ENCODE measurements around the gene TNRC6C.

The TNRC6C gene

GRCh38 chr17:77957857-77958715 is at the start of gene TNRC6C:
Gene TNRC6C, plus strand, starts transcription at chr17:77958703. Its CDS starts 45,504 bp downstream, at chr17:78004207.
- DNase-seq (ENCODE audit: low spot score): peak; percentile 99

- DNase-seq (ENCODE audit: low spot score): no peak
Measured at GRCh38 chr17:77909236-77909635, 49.3 kb upstream of the TNRC6C start.

GRCh38 chr17:77909816-77910215 is 48.7 kb upstream of the TNRC6C start:
- no peak for DNase-seq (ENCODE audit: low spot score)

GRCh38 chr17:77914385-77915254 is 43.9 kb upstream of the TNRC6C start:
- peak; percentile 25 for DNase-seq (ENCODE audit: low spot score)

GRCh38 chr17:77915594-77916021 is 42.9 kb upstream of the TNRC6C start:
- DNase-seq (ENCODE audit: low spot score): no peak

GRCh38 chr17:77916264-77916663 is 42.2 kb upstream of the TNRC6C start:
- DNase-seq (ENCODE audit: low spot score): no peak

GRCh38 chr17:77916703-77917481 is 41.6 kb upstream of the TNRC6C start:
- no peak for DNase-seq (ENCODE audit: low spot score)

GRCh38 chr17:77919276-77919675 is 39.2 kb upstream of the TNRC6C start:
- no peak for DNase-seq (ENCODE audit: low spot score)

GRCh38 chr17:77923135-77923534 is 35.4 kb upstream of the TNRC6C start:
- no peak for DNase-seq (ENCODE audit: low spot score)

GRCh38 chr17:77923776-77924513 is 34.6 kb upstream of the TNRC6C start:
- DNase-seq (ENCODE audit: low spot score): no peak

- no peak for DNase-seq (ENCODE audit: low spot score)
Measured at GRCh38 chr17:77924757-77925336, 33.7 kb upstream of the TNRC6C start.

- no peak for DNase-seq (ENCODE audit: low spot score)
Measured at GRCh38 chr17:77925831-77926543, 32.5 kb upstream of the TNRC6C start.

- no peak for DNase-seq (ENCODE audit: low spot score)
Measured at GRCh38 chr17:77926981-77927380, 31.5 kb upstream of the TNRC6C start.

- no peak for DNase-seq (ENCODE audit: low spot score)
Measured at GRCh38 chr17:77927777-77928518, 30.6 kb upstream of the TNRC6C start.

GRCh38 chr17:77928519-77929179 is 29.9 kb upstream of the TNRC6C start:
- no peak for DNase-seq (ENCODE audit: low spot score)

- DNase-seq (ENCODE audit: low spot score): no peak
Measured at GRCh38 chr17:77929180-77929564, 29.3 kb upstream of the TNRC6C start.

- no peak for DNase-seq (ENCODE audit: low spot score)
Measured at GRCh38 chr17:77929871-77930436, 28.5 kb upstream of the TNRC6C start.
